Right hindlimb (tissue), 1 donor: ENCODE measurements around the gene ETS1.

Experiments
- DNase-seq: peaks from one replicate; pipeline ENCODE4 v3.0.0-alpha.2; 2018

Gene ETS1

DNA sequence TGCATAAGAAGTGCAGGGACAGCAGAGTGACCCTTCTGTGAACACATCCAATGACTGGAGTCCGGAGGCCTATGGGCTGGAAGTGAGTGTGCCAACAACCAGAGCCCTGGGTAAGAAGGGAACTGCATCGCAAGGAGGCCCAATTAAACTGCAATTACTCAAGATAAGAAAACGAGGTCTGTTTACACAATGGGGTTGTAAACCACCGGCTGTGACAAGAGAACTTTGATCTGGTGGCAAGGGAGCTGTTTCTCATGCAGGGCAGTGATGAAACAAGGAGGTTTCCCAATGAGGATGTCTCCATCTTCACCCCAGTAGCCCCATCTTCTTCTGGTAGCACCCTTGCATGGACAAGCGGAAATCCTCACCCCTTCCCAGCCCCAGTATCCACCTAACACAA is 21.5 kb downstream of the ETS1 start:
- no peak for DNase-seq

DNA sequence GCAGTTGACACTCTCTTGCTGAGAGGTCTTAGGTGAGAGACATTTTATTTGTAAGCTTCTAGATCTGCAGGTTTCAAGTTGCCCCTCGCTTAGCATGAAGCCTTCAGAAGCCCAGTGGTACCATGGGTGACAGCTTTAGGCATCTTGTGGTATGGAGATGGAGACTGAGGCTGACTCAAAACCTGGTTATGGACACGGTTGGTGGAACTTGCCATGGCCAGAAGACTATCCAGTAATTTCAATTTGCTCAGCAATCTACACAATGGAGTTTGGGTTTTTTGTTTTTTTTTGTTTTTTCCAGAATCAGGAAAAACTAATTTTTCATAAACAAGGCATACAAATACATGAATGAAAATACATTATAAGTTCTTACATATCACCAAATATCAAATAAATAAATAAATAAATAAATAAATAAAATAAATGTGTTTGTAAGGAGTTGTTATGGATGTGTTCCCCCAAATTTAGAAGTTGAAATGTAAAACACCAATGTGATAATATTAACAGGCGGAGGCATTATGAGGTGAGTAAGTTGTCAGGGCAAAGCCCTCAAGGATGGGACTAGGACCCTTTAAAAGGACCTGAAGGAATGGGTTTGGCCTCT is 22.6 kb downstream of the ETS1 start:
- no peak for DNase-seq

DNA sequence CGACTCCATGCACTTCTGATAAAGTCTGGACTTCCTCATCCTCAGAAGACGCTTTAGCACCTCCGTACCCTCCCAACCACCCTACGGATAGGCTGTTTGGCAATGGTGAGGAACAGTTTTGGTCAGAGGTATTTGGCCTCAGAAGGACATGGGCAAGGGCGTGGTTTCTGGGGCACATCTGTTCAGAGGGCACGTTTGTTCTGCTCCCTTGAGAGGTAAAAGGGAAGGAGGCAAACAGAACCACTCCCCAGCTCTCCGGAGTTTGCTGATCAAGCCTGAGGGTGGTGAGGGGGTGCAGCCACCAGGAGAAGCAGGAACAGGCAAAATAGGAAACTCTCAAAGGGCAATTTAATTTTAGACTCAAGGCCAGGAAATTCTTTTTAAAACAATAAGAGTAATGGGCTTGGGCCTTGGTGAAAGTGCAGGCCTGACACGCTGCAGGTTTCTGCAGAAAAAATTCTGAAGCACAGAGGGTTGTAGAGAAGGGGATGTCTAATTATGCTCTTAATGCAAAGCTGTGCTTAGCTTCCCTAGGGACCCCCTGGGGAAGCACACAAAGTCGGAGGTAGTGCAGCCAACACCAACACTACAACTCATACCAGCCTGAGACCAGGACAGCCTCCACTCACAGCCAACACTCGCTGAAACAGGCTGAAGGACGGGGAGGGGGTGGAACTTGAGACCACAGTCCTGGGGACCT is 23.3 kb downstream of the ETS1 start:
- no peak for DNase-seq

DNA sequence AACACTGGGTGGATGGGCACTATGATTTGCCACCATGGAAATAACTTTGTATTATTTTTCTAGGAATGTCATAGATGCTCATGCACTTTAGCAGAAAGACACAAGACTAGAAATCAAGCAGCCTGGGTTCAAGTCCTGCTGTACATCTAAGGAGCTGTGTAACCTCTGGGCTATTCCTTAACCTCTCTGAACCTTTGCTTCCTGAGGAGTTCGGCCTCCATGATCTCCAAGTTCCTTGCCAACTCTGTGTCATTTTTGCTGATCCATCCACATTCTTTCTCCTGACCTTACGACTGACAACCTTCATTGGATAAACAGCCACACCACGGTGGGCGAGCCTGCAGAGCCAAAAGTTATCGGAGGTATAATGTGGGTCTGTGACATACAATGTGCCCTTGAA is 24.1 kb downstream of the ETS1 start:
- no peak for DNase-seq

DNA sequence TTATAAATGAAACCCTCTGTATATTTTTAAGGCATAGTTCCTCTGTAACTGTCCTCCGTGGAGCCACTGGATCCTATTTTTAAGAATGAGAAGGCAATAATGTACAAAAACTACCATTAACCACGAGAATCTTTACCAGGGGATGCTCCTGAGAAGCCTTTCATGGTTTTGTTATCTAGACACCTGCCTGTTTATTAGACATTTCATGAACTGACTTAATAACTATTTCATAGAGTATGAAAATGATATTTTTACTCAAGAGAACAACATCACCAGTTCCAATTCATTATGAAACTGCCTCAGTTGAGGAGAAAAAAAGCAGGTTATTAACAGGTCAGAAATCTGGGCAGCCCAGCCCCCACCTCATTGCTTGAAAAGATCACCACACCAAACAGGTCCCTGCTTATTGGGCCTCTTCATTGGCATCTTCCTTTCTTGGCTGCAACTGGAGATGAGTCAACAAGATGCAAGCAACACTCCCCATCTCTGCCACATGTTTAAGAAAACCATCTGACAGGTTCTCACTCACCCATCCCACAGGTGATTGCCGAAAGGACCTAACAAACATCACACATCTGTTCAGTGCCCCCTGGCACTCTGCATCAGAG is 27.8 kb downstream of the ETS1 start:
- no peak for DNase-seq

DNA sequence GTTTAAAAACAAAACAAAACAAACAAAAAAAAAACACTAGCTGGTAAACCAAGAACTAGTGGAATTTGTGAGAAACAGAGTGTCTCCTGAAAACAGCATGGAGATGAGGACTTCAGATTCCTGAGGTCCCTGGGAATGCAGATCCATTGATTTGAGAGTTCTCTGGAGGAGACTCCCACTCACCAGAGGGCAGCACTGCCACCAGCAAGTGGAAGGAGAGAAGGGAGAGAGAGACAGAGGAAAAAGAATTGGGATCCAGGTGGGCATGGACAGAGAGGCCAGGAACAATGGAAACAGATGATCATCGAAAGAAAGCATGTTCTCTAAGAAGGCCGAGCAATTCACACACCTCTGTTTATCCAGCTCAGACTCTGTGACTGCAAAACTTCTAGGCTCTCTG is 31.8 kb downstream of the ETS1 start:
- no peak for DNase-seq

DNA sequence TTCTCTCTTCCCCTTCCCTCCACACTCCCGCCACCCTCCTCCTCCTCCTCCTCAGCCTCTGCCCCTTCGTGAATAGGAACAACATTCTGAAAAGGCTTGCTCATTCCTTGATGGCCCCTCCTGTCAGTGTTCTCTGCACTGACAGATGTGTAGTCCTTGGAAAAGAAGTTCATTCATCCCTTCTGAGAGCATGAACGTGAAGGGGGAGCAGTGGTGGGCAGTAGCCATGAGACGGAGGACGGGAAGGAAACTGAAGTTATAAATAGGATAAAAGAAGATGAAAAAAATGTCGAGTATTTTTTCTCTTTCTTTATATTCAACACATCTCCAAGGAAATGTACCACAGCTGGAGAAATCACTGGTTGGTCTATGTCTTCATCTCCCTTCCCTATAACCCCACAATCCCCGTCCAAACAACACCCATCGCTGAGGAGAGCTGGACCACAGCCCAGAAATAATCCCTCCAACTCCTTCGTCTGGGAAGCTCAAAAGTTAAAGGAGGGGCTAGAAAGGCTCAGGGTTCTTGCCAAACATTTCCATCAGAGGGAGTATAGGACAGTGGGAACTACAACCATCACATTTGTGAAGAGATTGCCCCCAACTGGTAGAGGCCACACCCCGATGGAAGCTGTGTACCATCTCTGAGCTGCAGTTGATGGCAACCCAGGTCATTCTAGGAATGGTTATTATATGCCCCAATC is 33.5 kb downstream of the ETS1 start:
- DNase-seq: peak; percentile 88

DNA sequence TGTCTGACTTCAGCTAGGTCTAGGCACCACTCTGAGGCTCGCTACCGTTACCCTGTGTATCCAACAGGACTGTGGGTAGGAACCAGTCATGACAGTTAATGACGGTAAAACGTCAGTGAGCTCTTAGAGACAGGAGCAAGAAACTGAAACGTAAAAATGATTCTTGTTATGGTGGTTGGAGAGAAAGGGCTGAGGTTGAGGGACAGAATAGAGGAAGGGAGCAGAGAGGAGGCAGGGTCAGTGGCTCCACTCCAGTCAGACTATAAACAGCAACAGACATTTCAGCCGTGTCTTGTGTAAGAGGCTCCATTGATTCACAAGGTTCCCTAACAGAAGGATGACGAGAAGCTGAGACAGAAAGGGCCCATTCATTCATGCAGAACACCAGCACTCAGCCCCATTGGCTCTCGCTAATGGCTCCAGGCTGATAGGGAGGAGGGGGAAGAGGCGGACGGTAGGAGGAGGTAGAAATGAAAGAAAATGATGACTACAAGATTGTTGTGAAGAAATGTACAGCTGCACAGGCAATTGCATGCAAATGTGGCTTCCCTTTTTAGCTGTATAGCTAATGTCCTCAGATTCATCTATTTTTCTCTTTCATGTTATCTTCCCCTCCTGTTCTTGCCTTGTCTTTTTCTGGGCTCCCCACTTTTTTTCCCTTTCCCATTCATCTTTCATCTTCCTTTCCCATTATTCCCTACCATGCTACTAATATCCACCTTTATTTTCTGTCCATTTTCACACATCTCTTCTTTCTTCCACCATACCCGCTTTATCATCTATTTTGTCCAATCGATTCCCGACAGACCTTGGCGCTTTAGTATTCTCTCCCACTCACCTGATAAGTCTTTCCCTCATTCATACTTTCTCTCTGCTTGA is 34.3 kb downstream of the ETS1 start:
- peak; percentile 35 for DNase-seq

DNA sequence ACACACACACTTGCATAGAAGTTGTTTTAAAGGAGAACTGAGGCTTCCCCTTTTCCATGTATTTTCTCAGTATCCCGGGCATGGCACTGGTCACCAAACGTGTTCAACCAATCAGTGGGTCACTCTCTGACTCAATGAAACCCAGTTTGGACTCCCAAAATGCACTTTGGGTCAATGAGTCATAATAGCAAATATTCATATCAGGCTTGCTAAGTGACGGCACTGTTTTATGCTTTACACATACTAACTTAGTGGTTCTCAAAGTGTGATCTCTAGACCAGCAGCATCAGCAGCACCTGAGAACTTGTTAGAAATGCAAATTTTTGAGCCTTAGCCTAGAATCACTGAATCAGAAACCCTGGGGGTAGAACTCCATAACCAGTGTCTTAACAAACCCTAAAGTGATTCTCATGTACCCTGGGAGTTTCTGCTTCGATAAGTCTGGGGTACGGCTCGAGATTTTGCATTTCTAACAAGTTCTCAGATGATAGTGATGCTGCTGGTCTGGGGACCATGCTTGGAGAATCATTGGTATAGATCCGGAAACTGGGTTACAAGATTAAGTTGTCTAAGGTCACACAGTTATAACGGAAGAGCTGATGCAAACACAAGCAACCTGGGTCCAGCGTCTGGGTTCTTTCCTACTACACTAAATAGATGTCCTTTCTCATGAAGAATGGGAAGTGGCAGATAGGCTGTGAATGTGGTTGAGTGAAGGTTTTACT is 35.6 kb downstream of the ETS1 start:
- DNase-seq: no peak

DNA sequence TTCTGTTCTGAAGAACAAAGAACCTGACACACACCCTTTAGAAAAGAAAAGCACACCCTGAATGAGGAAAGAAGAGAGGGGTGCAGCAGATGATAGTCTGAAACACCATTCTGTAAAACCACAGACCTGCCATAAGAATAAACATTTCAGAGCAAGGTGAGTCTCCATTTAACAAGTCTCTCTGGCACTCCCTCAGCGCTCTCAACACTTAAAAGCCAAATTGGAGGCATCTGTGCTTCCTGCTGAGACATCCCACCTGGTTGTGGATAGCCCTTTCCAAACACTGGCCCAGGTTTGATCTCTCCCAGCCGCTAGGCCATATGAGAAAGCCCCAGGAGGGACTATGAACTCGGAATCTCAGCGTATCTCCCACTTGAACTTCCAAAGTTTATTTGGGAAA is 36.3 kb downstream of the ETS1 start:
- DNase-seq: no peak

DNA sequence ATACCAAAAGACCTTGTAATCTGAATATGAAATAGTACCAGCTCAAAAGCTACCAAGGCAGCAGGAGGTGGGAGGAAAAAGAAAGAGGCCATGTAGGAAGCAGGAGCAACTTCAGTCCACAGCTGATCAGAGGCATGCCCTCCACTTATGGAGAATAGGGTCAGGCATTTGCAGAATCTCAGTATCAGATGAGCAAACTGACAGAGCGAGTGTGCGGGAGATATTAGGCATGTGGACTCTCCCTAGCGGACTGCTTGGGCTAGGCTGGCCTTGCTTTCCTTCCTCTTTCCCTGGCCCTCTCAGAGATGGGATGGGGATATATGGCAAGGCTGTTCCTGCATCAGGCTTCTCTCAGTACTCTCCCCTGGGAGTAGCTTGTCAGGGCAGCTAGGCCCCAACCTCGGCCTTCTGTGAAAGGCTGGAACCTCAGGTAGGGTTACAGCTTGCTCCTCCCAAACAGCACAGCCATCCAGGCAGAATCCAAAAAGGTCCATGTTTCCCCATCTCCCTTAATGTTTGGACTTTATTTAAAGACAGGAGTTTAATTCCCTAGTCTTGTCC is 37.0 kb downstream of the ETS1 start:
- no peak for DNase-seq

DNA sequence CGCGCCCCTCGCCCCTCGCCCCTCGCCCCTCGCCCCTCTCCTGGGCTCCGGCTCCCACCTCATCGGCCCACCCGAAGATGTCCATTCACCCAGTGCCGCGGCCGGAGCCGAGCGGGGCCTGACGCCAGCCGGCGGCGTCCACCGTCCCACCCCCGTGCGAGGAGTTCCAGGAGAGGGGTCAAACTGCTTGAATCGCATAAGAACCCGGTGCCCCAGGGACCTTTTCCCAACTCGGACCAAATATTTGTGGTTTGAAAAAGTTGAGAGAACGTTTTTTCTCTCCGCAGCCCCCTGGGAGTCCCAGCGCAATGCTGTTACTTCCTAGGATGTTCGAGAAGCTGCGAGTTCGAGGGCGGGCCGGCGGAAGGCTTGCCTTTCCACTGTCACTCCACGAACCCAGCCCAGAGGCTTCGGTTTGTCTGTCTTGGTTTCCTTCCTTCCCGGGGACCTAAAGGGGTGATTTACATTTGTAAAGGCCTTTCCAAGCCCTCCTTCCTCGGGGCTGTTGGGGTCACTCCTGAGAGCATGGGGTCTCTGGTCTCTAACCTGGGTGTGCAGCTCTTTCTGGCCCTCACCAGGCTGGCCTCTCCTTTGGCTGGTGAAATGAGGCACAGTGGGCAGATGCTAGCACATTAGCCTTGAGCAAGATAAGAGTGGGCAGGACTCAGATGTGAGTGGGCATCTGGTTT is 38.0 kb downstream of the ETS1 start:
- DNase-seq: peak; percentile 85

DNA sequence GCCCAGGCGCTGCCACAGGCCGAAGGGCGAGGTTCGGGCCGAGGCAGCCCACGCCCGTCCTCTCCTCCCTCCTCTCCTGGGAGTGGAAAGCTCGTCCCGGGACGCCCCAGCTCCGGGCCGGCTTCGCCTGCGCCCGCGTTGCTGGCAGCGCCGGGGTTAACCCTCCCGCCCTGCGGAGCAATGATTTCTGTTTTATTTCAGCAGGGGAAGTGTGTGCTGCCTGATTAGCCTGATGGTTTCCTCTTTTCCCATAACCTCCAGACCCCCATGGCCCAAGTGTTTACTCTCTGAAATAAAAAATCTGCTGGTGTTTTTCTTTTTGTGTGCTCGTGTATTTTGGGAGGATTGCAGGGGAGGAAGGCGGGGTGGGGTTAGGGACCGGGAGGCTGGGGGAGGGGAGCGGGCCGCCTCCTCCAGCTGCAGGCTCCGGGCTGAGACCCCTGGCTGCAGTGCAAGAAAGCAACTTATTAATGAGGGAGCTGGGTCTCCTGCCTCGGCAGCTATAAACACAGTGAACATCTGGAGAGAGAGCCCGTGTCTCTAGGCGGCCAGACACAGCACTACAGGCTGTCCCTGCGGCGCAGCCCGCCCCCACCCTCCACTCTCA is 38.6 kb downstream of the ETS1 start:
- DNase-seq: peak; percentile 91

DNA sequence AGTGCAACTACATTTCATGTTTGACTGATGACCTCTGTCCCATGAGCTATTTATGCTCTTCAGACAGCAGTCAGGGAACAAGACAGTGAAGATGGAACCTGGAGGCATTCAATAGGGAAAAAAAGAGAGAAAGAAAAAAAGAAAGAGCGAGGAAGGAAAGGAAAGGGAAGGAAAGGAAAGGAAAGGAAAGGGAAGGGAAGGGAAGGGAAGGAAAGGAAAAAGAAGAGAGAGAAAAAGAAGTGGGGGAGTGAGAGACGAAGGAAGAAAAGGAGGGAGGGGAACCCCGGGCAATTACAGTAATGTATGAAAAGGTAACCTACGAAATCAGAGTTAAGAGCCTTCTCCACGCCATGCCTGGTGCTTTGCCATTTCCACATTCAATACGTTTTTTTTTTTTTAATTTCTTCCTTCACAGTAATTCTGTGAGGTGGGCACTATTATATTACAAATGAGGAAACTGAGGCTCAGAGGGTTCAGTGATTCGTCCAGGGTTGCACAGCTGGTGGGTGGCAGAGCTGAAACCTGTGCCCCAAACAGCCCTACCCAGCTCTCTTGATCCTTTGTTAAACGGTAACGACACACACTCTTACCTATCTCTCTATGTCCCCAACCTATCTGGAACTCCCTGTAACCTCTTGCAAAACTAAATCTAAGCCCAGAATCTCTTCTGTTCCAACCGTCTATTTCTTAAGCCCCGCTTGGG is 39.3 kb downstream of the ETS1 start:
- no peak for DNase-seq

DNA sequence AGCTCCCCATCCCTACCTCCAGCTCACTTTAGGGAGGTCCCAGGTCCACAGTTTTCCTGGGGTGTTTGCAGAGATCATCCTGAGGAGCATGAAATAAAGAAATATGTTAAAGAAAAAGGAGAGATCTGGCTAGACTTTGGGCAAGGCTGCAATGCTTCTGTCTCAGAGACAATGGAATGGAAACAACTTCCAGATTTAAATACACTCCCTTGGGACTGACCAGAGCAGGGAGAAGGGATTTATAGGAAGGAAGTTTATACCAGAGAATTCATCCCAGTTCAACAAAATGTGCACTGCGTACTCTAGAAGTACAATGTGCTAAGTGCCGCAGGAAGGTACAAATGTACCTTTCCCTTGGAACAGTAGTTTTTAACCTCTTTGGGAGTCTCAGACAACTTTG is 40.4 kb downstream of the ETS1 start:
- DNase-seq: no peak

DNA sequence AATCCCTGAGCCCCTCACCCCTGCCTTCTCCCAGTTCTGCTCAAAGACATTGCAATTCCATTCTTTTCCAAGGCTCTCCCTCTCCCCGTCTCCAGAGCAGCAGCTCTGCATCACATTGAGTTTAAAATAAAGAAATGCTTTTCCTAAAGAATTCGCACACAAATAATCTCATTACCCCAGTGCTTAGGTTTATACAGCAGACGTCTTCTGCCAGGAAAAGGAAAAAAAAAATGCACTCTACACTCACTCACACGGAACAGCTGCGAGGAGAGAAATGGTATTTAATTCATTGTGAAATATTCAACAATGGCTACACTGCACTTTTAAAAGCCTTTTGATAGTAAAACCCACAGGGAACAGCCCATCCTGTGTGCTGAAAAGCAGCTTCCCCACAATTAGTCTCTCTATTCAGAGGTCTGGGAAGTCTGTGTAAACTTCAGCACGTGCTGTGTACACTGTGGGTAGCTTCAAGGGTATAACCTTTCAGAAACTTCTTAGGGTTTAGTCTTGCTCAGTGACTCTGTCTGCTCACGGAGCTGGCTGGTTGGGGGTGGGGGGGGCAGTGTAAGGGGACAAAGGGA is 42.8 kb downstream of the ETS1 start:
- DNase-seq: peak; percentile 51

DNA sequence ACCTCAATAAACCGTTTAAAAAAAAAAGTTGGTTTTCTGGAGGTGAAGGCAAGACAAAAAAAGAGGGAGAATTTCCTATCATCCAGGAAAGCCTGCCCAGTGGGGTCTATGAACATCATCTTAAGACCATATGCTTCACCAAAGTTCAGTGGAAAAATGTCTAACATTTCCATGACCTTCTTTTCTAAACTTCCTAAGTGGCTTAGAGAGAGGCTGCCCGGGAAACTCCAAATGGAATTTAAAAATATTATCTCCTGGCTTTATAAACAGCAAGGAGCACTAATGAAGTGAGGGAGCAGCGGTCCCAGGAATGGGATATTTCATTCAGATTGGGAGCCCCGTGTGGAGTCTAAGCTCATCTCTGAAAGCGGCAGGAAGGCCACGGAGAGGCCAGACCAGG is 46.9 kb downstream of the ETS1 start:
- DNase-seq: no peak

DNA sequence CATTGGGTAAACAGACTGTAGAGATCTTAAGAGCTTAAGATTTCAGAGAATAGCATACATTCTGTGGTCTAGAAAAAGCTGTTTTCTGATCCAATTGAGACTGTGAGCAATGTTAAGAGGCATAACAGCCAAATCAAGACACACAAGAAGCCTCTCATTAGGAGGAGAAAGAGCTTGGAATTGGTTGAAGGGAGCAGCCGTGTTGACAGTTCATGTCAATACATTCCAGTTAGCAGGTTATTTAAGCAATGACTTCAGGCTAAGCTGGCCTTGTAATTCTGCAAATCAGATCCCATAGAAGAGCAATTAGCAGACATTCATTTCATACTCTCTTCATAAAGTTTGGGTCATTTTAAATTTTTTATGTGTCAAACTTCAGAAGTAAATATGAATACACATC is 50.9 kb downstream of the ETS1 start:
- DNase-seq: no peak
